H1 (cell line): ENCODE results near the gene THOC6. TPM values are rescaled to one million over a fixed set of nuclear protein-coding genes. Genes with fewer than 3 reads are reported as not detected.
A peak's percentile ranks its signal among the peaks of the same experiment; 100 is the strongest.

Experiments
- CTCF ChIA-PET: fragments of 300-600 bp; sonication (Branson Sonifier 250); formaldehyde crosslinking; loops from one replicate; lab custom pipeline; 2021; ENCODE audit not compliant: partially characterized antibody; lab: Charles Lee
- POLR2A ChIA-PET: fragments of 300-600 bp; sonication (Branson Sonifier 250); formaldehyde crosslinking; loops from one replicate; lab custom pipeline; 2021; ENCODE audit warnings: inconsistent platforms; ENCODE audit not compliant: partially characterized antibody; lab: Charles Lee
- DNase-seq, 2 experiments: peaks; one replicate each; pipeline versions ENCODE4 v3.0.0 to v3.0.0-alpha.2; 2010 to 2022; ENCODE audit warnings: low spot score in 2 of 2, low read depth in 1 of 2, mixed read lengths in 1 of 2
- FAIRE-seq: peaks from 2 replicates; lab custom pipeline; 2011; peaks lifted over from hg19 to GRCh38; lab: Jason Lieb, UNC
- H2AFZ ChIP-seq: 2 replicates; pipeline ENCODE4 v1.8.1; 2012; ENCODE audit warnings: low read length, inconsistent platforms
- H2AK5ac ChIP-seq: 2 replicates; pipeline ENCODE4 v1.6.1; 2013; ENCODE audit warnings: low read depth, low read length
- H2BK120ac ChIP-seq: replicated peaks from 2 replicates; pipeline ENCODE3; 2013; ENCODE audit warnings: low read depth, low read length, inconsistent platforms
- H2BK12ac ChIP-seq: 2 replicates; pipeline ENCODE4 v1.6.1; 2013; ENCODE audit warnings: low read depth, low read length
- H2BK15ac ChIP-seq: 2 replicates; pipeline ENCODE4 v1.6.1; 2013; ENCODE audit warnings: low read length
- H2BK20ac ChIP-seq: 2 replicates; pipeline ENCODE4 v1.6.1; 2013; ENCODE audit warnings: low read length
- H2BK5ac ChIP-seq: 2 replicates; pipeline ENCODE4 v1.6.1; 2013; ENCODE audit warnings: low read depth, low read length
- H3K14ac ChIP-seq: 2 replicates; pipeline ENCODE4 v1.6.1; 2013; ENCODE audit warnings: inconsistent platforms; ENCODE audit not compliant: insufficient read length
- H3K18ac ChIP-seq: 2 replicates; pipeline ENCODE4 v1.6.1; 2013; ENCODE audit warnings: low read length; ENCODE audit errors: extremely low read depth
- H3K23ac ChIP-seq: 2 replicates; pipeline ENCODE4 v1.6.1; 2013; ENCODE audit warnings: inconsistent platforms; ENCODE audit not compliant: insufficient read length
- H3K23me2 ChIP-seq: 2 replicates; pipeline ENCODE4 v1.6.1; 2013; ENCODE audit warnings: low read depth, low read length
- H3K27ac ChIP-seq: 2 replicates; pipeline ENCODE4 v1.6.1; 2011; ENCODE audit warnings: low read depth, low read length, inconsistent platforms
- H3K27me3 ChIP-seq, 4 experiments: replicated peaks in 1 of 4; 1 replicate in 1 of 4; 2 replicates in 3 of 4; pipeline versions ENCODE4 v1.6.1 to v1.8.1; 2011 to 2013; ENCODE audit warnings: low read length in 3 of 4, mild to moderate bottlenecking in 3 of 4, inconsistent platforms in 2 of 4, mixed read lengths in 2 of 4, moderate library complexity in 1 of 4; ENCODE audit not compliant: control insufficient read depth in 3 of 4, insufficient read depth in 3 of 4; ENCODE audit errors: extremely low read depth in 1 of 4
- H3K36me3 ChIP-seq, 4 experiments: 2 replicates each; pipeline versions ENCODE4 v1.6.1 to v1.8.1; 2011 to 2013; ENCODE audit warnings: mild to moderate bottlenecking in 4 of 4, low read length in 3 of 4, moderate library complexity in 2 of 4, control low read depth in 1 of 4, inconsistent platforms in 1 of 4; ENCODE audit not compliant: insufficient read depth in 4 of 4, control insufficient read depth in 2 of 4
- H3K4ac ChIP-seq: replicated peaks from 2 replicates; pipeline ENCODE3; 2013; ENCODE audit warnings: low read length, low read depth, mixed read lengths, inconsistent platforms; ENCODE audit not compliant: insufficient read length
- H3K4me1 ChIP-seq, 4 experiments: replicated peaks in 1 of 4; 1 replicate in 1 of 4; 2 replicates in 3 of 4; pipeline versions ENCODE4 v1.6.1 to v1.8.1; 2011 to 2013; ENCODE audit warnings: low read length in 3 of 4, inconsistent platforms in 2 of 4, mixed read lengths in 1 of 4; ENCODE audit not compliant: insufficient read depth in 4 of 4, control insufficient read depth in 3 of 4
- H3K4me2 ChIP-seq, 2 experiments: 2 replicates each; pipeline versions ENCODE4 v1.6.1 to v1.8.1; 2011 to 2013; ENCODE audit warnings: low read depth in 2 of 2, low read length in 2 of 2, control low read depth in 1 of 2, inconsistent platforms in 1 of 2, mild to moderate bottlenecking in 1 of 2; ENCODE audit not compliant: insufficient read depth in 1 of 2
- H3K4me3 ChIP-seq, 4 experiments: fragments of 200-600, 300-600 bp in 1 of 4; sonication (generic), shearing (Covaris generic), sonication (Bioruptor Twin) in 1 of 4; 2 replicates each; pipeline versions ENCODE4 v1.5.1 to v1.8.1; 2011 to 2016; ENCODE audit warnings: low read length in 4 of 4, low read depth in 3 of 4, control low read depth in 2 of 4, inconsistent platforms in 2 of 4, mild to moderate bottlenecking in 2 of 4, mixed read lengths in 1 of 4, moderate library complexity in 1 of 4; ENCODE audit not compliant: insufficient read depth in 2 of 4; ENCODE audit errors: extremely low read depth in 1 of 4
- H3K56ac ChIP-seq: replicated peaks from 2 replicates; pipeline ENCODE3; 2013; ENCODE audit warnings: low read depth, mild to moderate bottlenecking, mixed read lengths, low read length, inconsistent platforms; ENCODE audit not compliant: insufficient read length
- H3K79me1 ChIP-seq: 2 replicates; pipeline ENCODE4 v1.6.1; 2013; ENCODE audit warnings: low read depth, low read length, control low read depth
- H3K79me2 ChIP-seq, 2 experiments: 2 replicates each; pipeline versions ENCODE4 v1.6.1 to v1.8.1; 2012 to 2013; ENCODE audit warnings: low read length in 2 of 2, mild to moderate bottlenecking in 2 of 2, inconsistent platforms in 1 of 2; ENCODE audit not compliant: insufficient read depth in 2 of 2, control insufficient read depth in 1 of 2
- H3K9ac ChIP-seq, 4 experiments: replicated peaks in 1 of 4; 1 replicate in 1 of 4; 2 replicates in 3 of 4; pipeline versions ENCODE4 v1.6.1 to v1.8.1; 2011 to 2013; ENCODE audit warnings: low read depth in 3 of 4, low read length in 3 of 4, control low read depth in 2 of 4, mild to moderate bottlenecking in 2 of 4, moderate library complexity in 2 of 4, inconsistent platforms in 1 of 4; ENCODE audit errors: extremely low read depth in 1 of 4
- H3K9me3 ChIP-seq, 2 experiments: 2 replicates each; pipeline versions ENCODE4 v1.6.1 to v1.8.1; 2012 to 2013; ENCODE audit warnings: mild to moderate bottlenecking in 2 of 2, moderate library complexity in 2 of 2, control low read depth in 1 of 2, inconsistent platforms in 1 of 2, low read depth in 1 of 2, low read length in 1 of 2, mixed read lengths in 1 of 2; ENCODE audit not compliant: insufficient read depth in 2 of 2
- H4K20me1 ChIP-seq, 2 experiments: replicated peaks in 1 of 2; 2 replicates each; pipeline versions ENCODE3 to v1.8.1; 2011 to 2013; ENCODE audit warnings: inconsistent platforms in 2 of 2, low read length in 2 of 2, mild to moderate bottlenecking in 1 of 2; ENCODE audit not compliant: insufficient read depth in 2 of 2, control insufficient read depth in 1 of 2
- H4K5ac ChIP-seq: 2 replicates; pipeline ENCODE4 v1.6.1; 2013; ENCODE audit warnings: low read length, low read depth, mixed read lengths, inconsistent platforms; ENCODE audit not compliant: insufficient read length
- H4K8ac ChIP-seq: 2 replicates; pipeline ENCODE4 v1.8.0; 2013; ENCODE audit warnings: mild to moderate bottlenecking, moderate library complexity, low read length, inconsistent platforms; ENCODE audit not compliant: insufficient read depth; ENCODE audit errors: extremely low read depth
- H4K91ac ChIP-seq: replicated peaks from 2 replicates; pipeline ENCODE3; 2013; ENCODE audit warnings: low read length, mixed read lengths, inconsistent platforms; ENCODE audit not compliant: insufficient read length
- E2F6 ChIP-seq: IDR thresholded peaks from 2 replicates; pipeline ENCODE4 v1.6.1; 2012; ENCODE audit warnings: inconsistent platforms
- EZH2 ChIP-seq: fragments of 200-600 bp; sonication (generic); IDR thresholded peaks from 2 replicates; pipeline ENCODE4 v1.7.1; 2012; ENCODE audit warnings: low read depth, mild to moderate bottlenecking, moderate library complexity, low read length, inconsistent platforms; ENCODE audit not compliant: severe bottlenecking
- MAX ChIP-seq: IDR thresholded peaks from 2 replicates; pipeline ENCODE4 v1.6.1; 2012; ENCODE audit warnings: inconsistent platforms
- USF2 ChIP-seq: IDR thresholded peaks from 2 replicates; pipeline ENCODE4 v1.6.1; 2011; ENCODE audit warnings: low read length, improper control_type of control experiment
- WGBS, 2 experiments: shearing (Covaris generic) in 1 of 2; methylation state at CpG; one replicate each; pipeline versions ENCODE4 v1.1.6 to v1.1.7; 2013 to 2015; ENCODE audit warnings: low lambda C conversion rate in 2 of 2, mixed read lengths in 2 of 2, inconsistent platforms in 1 of 2, low coverage in 1 of 2, missing lambda C conversion rate in 1 of 2; ENCODE audit not compliant: insufficient replicate concordance in 2 of 2, insufficient coverage in 1 of 2, insufficient read length in 1 of 2; ENCODE audit errors: extremely low coverage in 1 of 2, missing lambda C conversion rate in 1 of 2; 5-methylcytosine and 5-hydroxymethylcytosine counted together
- polyA plus RNA-seq, 7 experiments: library from polyadenylated mRNA; depleted of rRNA in 3 of 7; stranded (reverse) in 5 of 7; unstranded in 2 of 7; fragments of >200 nt in 5 of 7; fragments of 200-250 nt in 2 of 7; gene quantifications; 1 replicate in 5 of 7; 2 replicates in 1 of 7; 4 replicates in 1 of 7; pipeline versions ENCODE4 v1.2.1 to v1.2.3, GENCODE V29; 2011 to 2013; ENCODE audit warnings: missing spikeins in 2 of 7, mixed read lengths in 2 of 7
- total RNA-seq: library from RNA; stranded (reverse); fragmentation: NEBNext Ultra II Directional; extraction: Animal tissue kit (Norgen Biotek cat#: 25700); gene quantifications from 2 replicates; pipeline ENCODE4 v1.2.1, GENCODE V29; 2021

THOC6 gene
- total and polyA plus RNA-seq, 2 of the 8 experiments (the other 6 are each of a cell fraction or from before 2014, with no cell fraction given): 78.5 to 111 TPM

- Histone ChIP-seq H3K56ac (no peak overlapping the region), H2BK120ac (no peak overlapping the region), H3K23ac (no peak overlapping the region), H3K23me2 (no peaks in the 10 kb centered on the region; the same call in 1 of the 2 replicates), H3K9me3 (no peaks in the 10 kb centered on the region), H2BK15ac (peak overlapping the region; percentile 61; the same call in 1 of the 2 replicates), H4K91ac (peak overlapping the region; percentile 31), H3K27me3 (no peaks in the 10 kb centered on the region; a peak in 1 of 7 replicates), H3K4me1 (peaks cover 0 to 28% (median 18%) of the 10 kb centered on the region in 4 experiments; a peak in 6 of 7 replicates), H3K4me2 (no peak overlapping the region), H4K20me1 (no peaks in the 10 kb centered on the region), H2BK5ac (peak overlapping the region; percentile 68; the same call in 1 of the 2 replicates), H3K18ac (peak overlapping the region; percentile 32; the same call in 1 of the 2 replicates)
- DNase-seq: no peak
- POLR2A ChIA-PET: interaction anchor here (1.1 to 15.2 kb wide), 7 partner anchors 8 to 41 kb away, joined by 4 to 200 read pairs (median 12); partner anchors contain the start of genes CLDN6, HCFC1R1, THOC6 and TNFRSF12A
- no peak for TF ChIP-seq E2F6
- TF ChIP-seq USF2: peak; percentile 25; the same call in 1 of the 2 replicates
- TF ChIP-seq MAX: no peak
- no peak for TF ChIP-seq EZH2
- TF ChIP-seq, all 59 proteins: peak for 1
- H2BK20ac ChIP-seq: no peak overlapping the region
- H3K9ac ChIP-seq: no peak overlapping the region
- WGBS, 2 experiments: 64% methylated on average over 7 of the region's 10 CpGs; no CpG with 5 or more reads in 1 of the 2 experiments
- H4K8ac ChIP-seq: peak overlapping the region; percentile 11; the same call in 1 of the 2 replicates
- H3K4me3 ChIP-seq: no peak overlapping the region
- CTCF ChIA-PET: interaction anchor here (0.6 to 5.2 kb wide), 5 partner anchors 11 to 193 kb away, joined by 3 to 24 read pairs (median 4); partner anchors contain the start of gene CLDN6
- H3K36me3 ChIP-seq: no peaks in the 10 kb centered on the region
- no peak overlapping the region for H2AFZ ChIP-seq
- no peaks in the 10 kb centered on the region for H3K79me2 ChIP-seq
- H3K27ac ChIP-seq: no peak overlapping the region
- FAIRE-seq: no peak
- H2AK5ac ChIP-seq: no peak overlapping the region; the same call in 1 of the 2 replicates
- H3K4ac ChIP-seq: no peak overlapping the region
- no peaks in the 10 kb centered on the region for H3K79me1 ChIP-seq
- peak overlapping the region; percentile 84; the same call in 1 of the 2 replicates for H2BK12ac ChIP-seq
- H3K14ac ChIP-seq: no peak overlapping the region
- H4K5ac ChIP-seq: peak overlapping the region; percentile 19
Observed at GRCh38 chr16:2990891-2991290, 32.9 kb upstream of the THOC6 start.
